CD8-positive, alpha-beta memory T cell (primary cell): ENCODE results near the gene OVCH1. TPM values are rescaled to one million over a fixed set of nuclear protein-coding genes. Genes with fewer than 3 reads are reported as not detected.
"Not testable (repeated sequence)": the region's sequence is repeated elsewhere in the genome, so short reads cannot be mapped to it uniquely, and the experiment has no call there.

ENCODE experiments used
- CTCF ChIA-PET: fragments of 350-600 bp; sonication (Branson Sonifier 250); formaldehyde crosslinking; loops from one replicate; lab custom pipeline; 2021; ENCODE audit warnings: antibody characterized with exemption; lab: Charles Lee
- POLR2A ChIA-PET: fragments of 350-600 bp; sonication (Branson Sonifier 250); formaldehyde crosslinking; loops from one replicate; lab custom pipeline; 2021; ENCODE audit warnings: antibody characterized with exemption; lab: Charles Lee
- DNase-seq, 5 donors: peaks; one replicate each; pipeline versions ENCODE4 v3.0.0 to v3.0.0-alpha.2; 2020 to 2022; ENCODE audit warnings: mixed read lengths in 1 of 5
- H3K27ac ChIP-seq: one replicate; pipeline ENCODE4 v1.7.0; 2013; ENCODE audit warnings: low read depth, mild to moderate bottlenecking, low read length, moderate library complexity
- H3K27me3 ChIP-seq: 2 replicates; pipeline ENCODE4 v1.7.0; 2013; ENCODE audit warnings: low read length, mild to moderate bottlenecking; ENCODE audit not compliant: insufficient read depth, poor library complexity, severe bottlenecking
- H3K36me3 ChIP-seq: 2 replicates; pipeline ENCODE4 v1.7.0; 2013; ENCODE audit warnings: mild to moderate bottlenecking, low read length, moderate library complexity; ENCODE audit not compliant: insufficient read depth
- H3K4me1 ChIP-seq: 2 replicates; pipeline ENCODE4 v1.7.0; 2013; ENCODE audit warnings: mild to moderate bottlenecking, low read length, moderate library complexity; ENCODE audit not compliant: insufficient read depth
- H3K4me3 ChIP-seq: 2 replicates; pipeline ENCODE4 v1.7.0; 2013; ENCODE audit warnings: mild to moderate bottlenecking, low read length
- H3K9me3 ChIP-seq: 2 replicates; pipeline ENCODE4 v1.7.0; 2013; ENCODE audit warnings: mild to moderate bottlenecking, low read length
- H3K27ac Mint-ChIP-seq, 8 donors: one replicate each; pipeline ENCODE4 v1.8.0; 2020 to 2021; ENCODE audit warnings: mixed read lengths in 8 of 8, mild to moderate bottlenecking in 6 of 8, inconsistent platforms in 3 of 8, moderate library complexity in 3 of 8
- H3K27me3 Mint-ChIP-seq, 2 donors: one replicate each; pipeline ENCODE4 v1.8.0; 2020 to 2021; ENCODE audit warnings: mixed read lengths in 2 of 2, mild to moderate bottlenecking in 1 of 2, moderate library complexity in 1 of 2
- H3K36me3 Mint-ChIP-seq, 3 donors: one replicate each; pipeline ENCODE4 v1.8.0; 2020 to 2021; ENCODE audit warnings: mixed read lengths in 3 of 3, inconsistent platforms in 1 of 3, mild to moderate bottlenecking in 1 of 3
- H3K4me1 Mint-ChIP-seq, 3 donors: one replicate each; pipeline ENCODE4 v1.8.0; 2020 to 2021; ENCODE audit warnings: mixed read lengths in 3 of 3, inconsistent platforms in 1 of 3, mild to moderate bottlenecking in 1 of 3
- H3K4me3 Mint-ChIP-seq, 7 donors: one replicate each; pipeline ENCODE4 v1.8.0; 2020 to 2021; ENCODE audit warnings: mixed read lengths in 7 of 7, mild to moderate bottlenecking in 6 of 7, moderate library complexity in 4 of 7, inconsistent platforms in 2 of 7
- H3K9me3 Mint-ChIP-seq, 5 donors: one replicate each; pipeline ENCODE4 v1.8.0; 2020 to 2022; ENCODE audit warnings: mixed read lengths in 5 of 5, mild to moderate bottlenecking in 3 of 5, moderate library complexity in 2 of 5, inconsistent platforms in 1 of 5
- polyA plus RNA-seq: library from polyadenylated mRNA; unstranded; fragments of 300-500 nt; fragmentation: Illumina TruSeq; gene quantifications from one replicate; pipeline ENCODE4 v1.2.3, GENCODE V29; 2021
- total RNA-seq, 2 experiments: library from RNA; stranded (reverse); gene quantifications; one replicate each; pipeline ENCODE4 v1.2.3, GENCODE V29; 2021

Gene OVCH1
- total and polyA plus RNA-seq, 3 experiments from 2014 or later = not detected

- peak overlapping the region in 1 of 8 donors; percentile 94 for H3K27ac Mint-ChIP-seq
- H3K4me3 Mint-ChIP-seq = no peak overlapping the region
- H3K27me3 ChIP-seq = no peaks in the 10 kb centered on the region
- no peaks in the 10 kb centered on the region for H3K4me1 ChIP-seq
- peaks cover 0 to 4% (median 0%) of the 10 kb centered on the region in 5 donors for H3K9me3 Mint-ChIP-seq
- H3K36me3 Mint-ChIP-seq = peaks cover 0 to 3% (median 0%) of the 10 kb centered on the region in 3 donors
- ChIA-PET CTCF (no interaction called here), POLR2A (no interaction called here)
- no peak for DNase-seq
- peaks cover 7 to 25% of the 10 kb centered on the region in 2 donors for H3K27me3 Mint-ChIP-seq
- H3K27ac ChIP-seq = no peak overlapping the region
- no peaks in the 10 kb centered on the region for H3K4me1 Mint-ChIP-seq
- no peaks in the 10 kb centered on the region for H3K36me3 ChIP-seq
- H3K4me3 ChIP-seq = no peak overlapping the region
- H3K9me3 ChIP-seq = no peaks in the 10 kb centered on the region
These were observed 95.0 kb downstream of the OVCH1 start for GRCh38 chr12:29402437-29402836.

GRCh38 chr12:29398495-29398894, 99.0 kb downstream of the OVCH1 start:
- no peaks in the 10 kb centered on the region for H3K4me1 Mint-ChIP-seq
- no peak overlapping the region for H3K27ac ChIP-seq
- no peaks in the 10 kb centered on the region for H3K36me3 ChIP-seq
- no peaks in the 10 kb centered on the region for H3K9me3 ChIP-seq
- POLR2A ChIA-PET = no interaction called here
- H3K4me1 ChIP-seq = no peaks in the 10 kb centered on the region
- no peaks in the 10 kb centered on the region for H3K27me3 ChIP-seq
- peaks cover 0 to 3% (median 0%) of the 10 kb centered on the region in 3 donors for H3K36me3 Mint-ChIP-seq
- no peak for DNase-seq
- H3K4me3 ChIP-seq = no peak overlapping the region
- CTCF ChIA-PET = interaction anchor here (1.3 kb wide), 1 partner anchor 51 kb away, joined by 3 read pairs; no protein-coding TSS in a partner anchor
- H3K27ac Mint-ChIP-seq = no peak overlapping the region
- peaks cover 15 to 30% of the 10 kb centered on the region in 2 donors for H3K27me3 Mint-ChIP-seq
- no peak overlapping the region for H3K4me3 Mint-ChIP-seq
- no peaks in the 10 kb centered on the region for H3K9me3 Mint-ChIP-seq

DNA sequence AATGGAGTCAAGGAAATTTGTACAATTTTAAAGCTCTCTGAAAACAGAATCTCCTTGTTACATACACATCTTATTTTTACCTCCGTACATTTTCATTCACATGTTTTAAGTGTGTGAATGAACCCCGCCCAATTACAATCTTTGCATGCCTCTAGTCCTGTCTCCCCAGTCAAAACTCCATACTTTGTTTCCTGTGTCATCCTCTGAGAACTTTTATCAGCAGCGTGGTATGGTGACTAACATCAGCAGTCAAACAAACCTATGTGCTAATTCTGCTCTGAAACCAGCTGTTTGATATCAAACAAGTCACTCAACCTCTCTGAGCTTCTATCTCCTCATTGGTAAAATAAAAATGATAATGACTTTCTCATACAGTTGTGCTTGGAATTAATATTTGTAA, 100.7 kb downstream of the OVCH1 start:
- no peaks in the 10 kb centered on the region for H3K27me3 ChIP-seq
- H3K4me3 ChIP-seq = no peak overlapping the region
- no peak overlapping the region for H3K27ac ChIP-seq
- no peaks in the 10 kb centered on the region for H3K36me3 ChIP-seq
- Mint-ChIP-seq H3K27me3 (peaks cover 14 to 28% of the 10 kb centered on the region in 2 donors), H3K9me3 (no peaks in the 10 kb centered on the region), H3K36me3 (peaks cover 0 to 3% (median 0%) of the 10 kb centered on the region in 3 donors), H3K4me1 (no peaks in the 10 kb centered on the region), H3K27ac (no peak overlapping the region), H3K4me3 (no peak overlapping the region)
- H3K9me3 ChIP-seq = no peaks in the 10 kb centered on the region
- DNase-seq = no peak
- ChIA-PET POLR2A (no interaction called here), CTCF (interaction anchor here (1.5 kb wide), 1 partner anchor 16 kb away, joined by 3 read pairs; the partner anchor contains the start of gene ERGIC2)
- H3K4me1 ChIP-seq = no peaks in the 10 kb centered on the region

DNA sequence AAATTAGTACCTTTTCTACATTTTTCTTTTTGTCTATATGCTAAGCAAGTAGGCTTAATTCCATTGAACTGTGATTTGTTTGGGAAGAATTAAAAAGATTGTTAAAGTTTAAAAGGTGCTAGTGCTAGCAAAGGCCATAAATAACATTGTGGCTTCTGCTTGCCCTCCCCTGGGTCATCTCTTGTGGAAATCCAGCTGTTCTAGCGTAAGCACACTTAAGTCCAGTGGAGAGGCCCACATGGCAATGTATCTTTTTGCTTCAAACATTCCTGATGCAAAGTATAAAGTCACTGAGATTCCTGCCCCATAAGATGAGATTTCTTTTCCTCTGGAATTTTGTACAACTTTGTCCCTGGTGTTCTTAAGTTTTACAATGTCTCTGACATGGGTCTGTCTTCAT, 102.1 kb downstream of the OVCH1 start:
- H3K36me3 ChIP-seq = no peaks in the 10 kb centered on the region
- ChIA-PET POLR2A (no interaction called here), CTCF (no interaction called here)
- Mint-ChIP-seq H3K27ac (no peak overlapping the region), H3K4me1 (peaks cover 10 to 11% (median 11%) of the 10 kb centered on the region in 3 donors), H3K9me3 (no peaks in the 10 kb centered on the region), H3K4me3 (no peak overlapping the region), H3K36me3 (peaks cover 1 to 10% (median 1%) of the 10 kb centered on the region in 3 donors), H3K27me3 (peaks cover 14 to 25% of the 10 kb centered on the region in 2 donors)
- peaks cover 8% of the 10 kb centered on the region for H3K4me1 ChIP-seq
- DNase-seq = no peak
- H3K4me3 ChIP-seq = no peak overlapping the region
- H3K27ac ChIP-seq = no peak overlapping the region
- H3K27me3 ChIP-seq = no peaks in the 10 kb centered on the region
- no peaks in the 10 kb centered on the region for H3K9me3 ChIP-seq

DNA sequence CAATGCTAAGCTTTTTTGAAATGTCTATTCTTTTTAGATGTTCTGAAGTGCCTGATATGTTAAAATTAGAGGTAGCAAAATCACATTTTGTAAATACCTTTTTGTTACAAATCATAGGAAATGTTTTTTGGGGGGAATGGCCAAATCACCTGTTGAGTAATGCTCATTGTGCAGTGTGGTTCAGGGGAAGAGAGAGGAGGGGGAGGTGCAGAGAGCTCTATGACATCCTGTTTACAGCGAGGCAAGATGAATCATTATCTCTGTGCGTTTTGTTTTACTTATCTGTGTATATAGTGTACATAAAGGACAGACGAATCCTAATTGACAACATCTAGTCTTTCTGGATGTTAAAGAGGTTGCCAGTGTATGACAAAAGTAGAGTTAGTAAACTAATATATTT, 107.1 kb downstream of the OVCH1 start:
- H3K36me3 ChIP-seq, H3K4me3 ChIP-seq, H3K36me3 Mint-ChIP-seq, H3K27me3 ChIP-seq, H3K27me3 Mint-ChIP-seq, H3K27ac ChIP-seq, H3K9me3 ChIP-seq, H3K9me3 Mint-ChIP-seq, CTCF ChIA-PET: not testable (repeated sequence)
- Mint-ChIP-seq H3K4me3 (peak overlapping the region; percentile 4 to 76 (median 59)), H3K27ac (peak overlapping the region; percentile 28 to 92 (median 84)), H3K4me1 (peaks cover 16 to 21% (median 20%) of the 10 kb centered on the region in 3 donors)
- peak in 3 of 5 donors; percentile 19 to 63 (median 35) for DNase-seq
- peaks cover 12% of the 10 kb centered on the region for H3K4me1 ChIP-seq
- POLR2A ChIA-PET = interaction anchor here (1.1 to 1.2 kb wide), 2 partner anchors 9 to 15 kb away, joined by 7 to 9 read pairs; partner anchors contain the start of gene ERGIC2

- H3K4me1 ChIP-seq = peaks cover 12% of the 10 kb centered on the region
- H3K36me3 ChIP-seq = no peaks in the 10 kb centered on the region
- peaks cover 16 to 21% (median 20%) of the 10 kb centered on the region in 3 donors for H3K4me1 Mint-ChIP-seq
- no peaks in the 10 kb centered on the region for H3K9me3 Mint-ChIP-seq
- H3K27me3 Mint-ChIP-seq = peaks cover 3 to 4% of the 10 kb centered on the region in 2 donors
- ChIA-PET POLR2A (no interaction called here), CTCF (no interaction called here)
- no peaks in the 10 kb centered on the region for H3K9me3 ChIP-seq
- peak overlapping the region in 3 of 7 donors; percentile 69 to 76 (median 76) for H3K4me3 Mint-ChIP-seq
- no peaks in the 10 kb centered on the region for H3K27me3 ChIP-seq
- DNase-seq = peak in 2 of 5 donors; percentile 23 to 45
- no peak overlapping the region for H3K4me3 ChIP-seq
- H3K27ac ChIP-seq = no peak overlapping the region
- peak overlapping the region in 4 of 8 donors; percentile 28 to 92 (median 81) for H3K27ac Mint-ChIP-seq
- H3K36me3 Mint-ChIP-seq = peaks cover 1 to 7% (median 1%) of the 10 kb centered on the region in 3 donors
These were observed 108.1 kb downstream of the OVCH1 start for GRCh38 chr12:29389295-29389919.

DNA sequence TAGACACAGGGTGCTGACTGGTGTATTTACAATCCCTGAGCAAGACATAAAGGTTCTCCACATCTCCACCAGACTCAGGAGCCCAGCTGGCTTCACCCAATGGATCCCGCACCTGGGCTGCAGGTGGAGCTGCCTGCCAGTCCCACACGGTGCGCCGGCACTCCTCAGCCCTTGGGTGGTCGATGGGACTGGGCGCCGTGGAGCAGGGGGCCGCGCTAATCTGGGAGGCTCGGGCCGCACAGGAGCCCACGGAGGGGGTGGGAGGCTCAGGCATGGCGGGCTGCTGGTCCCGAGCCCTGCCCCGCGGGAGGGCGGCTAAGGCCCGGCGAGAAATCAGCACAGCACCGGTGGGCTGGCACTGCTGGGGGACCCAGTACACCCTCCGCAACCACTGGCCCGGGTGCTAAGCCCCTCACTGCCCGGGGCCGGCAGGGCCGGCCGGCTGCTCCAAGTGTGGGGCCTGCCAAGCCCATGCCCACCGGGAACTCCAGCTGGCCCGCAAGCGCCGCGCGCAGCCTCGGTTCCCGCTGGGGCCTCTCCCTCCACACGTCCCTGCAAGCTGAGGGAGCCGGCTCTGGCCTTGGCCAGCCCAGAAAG, 111.3 kb downstream of the OVCH1 start:
- peaks cover 12% of the 10 kb centered on the region for H3K4me1 ChIP-seq
- H3K9me3 ChIP-seq, H3K27ac ChIP-seq, H3K27me3 Mint-ChIP-seq, CTCF ChIA-PET, H3K4me3 Mint-ChIP-seq, H3K9me3 Mint-ChIP-seq, H3K36me3 ChIP-seq, H3K4me3 ChIP-seq, H3K27me3 ChIP-seq, DNase-seq, H3K36me3 Mint-ChIP-seq, POLR2A ChIA-PET: not testable (repeated sequence)
- peak overlapping the region in 1 of 8 donors; percentile 15 for H3K27ac Mint-ChIP-seq
- peaks cover 24 to 34% (median 32%) of the 10 kb centered on the region in 3 donors for H3K4me1 Mint-ChIP-seq

DNA sequence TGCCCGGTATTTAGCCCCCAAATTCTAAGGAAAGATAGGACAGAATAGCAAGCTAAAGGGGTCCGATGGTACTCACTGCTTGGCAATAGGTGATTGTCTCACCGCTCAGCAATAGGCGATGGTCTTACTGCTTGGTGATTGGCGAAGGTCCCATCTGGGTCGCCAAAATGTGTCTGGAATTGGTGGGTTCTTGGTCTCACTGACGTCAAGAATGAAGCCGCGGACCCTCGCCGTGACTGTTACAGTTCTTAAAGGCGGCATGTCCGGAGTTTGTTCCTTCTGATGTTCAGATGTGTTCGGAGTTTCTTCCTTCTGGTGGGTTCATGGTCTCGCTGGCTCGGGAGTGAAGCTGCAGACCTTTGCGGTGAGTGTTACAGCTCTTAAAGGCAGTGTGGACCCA, 112.3 kb downstream of the OVCH1 start:
- DNase-seq, H3K4me3 ChIP-seq, POLR2A ChIA-PET, CTCF ChIA-PET, H3K27me3 Mint-ChIP-seq, H3K4me1 ChIP-seq, H3K9me3 ChIP-seq, H3K36me3 ChIP-seq, H3K27me3 ChIP-seq, H3K27ac ChIP-seq, H3K9me3 Mint-ChIP-seq: not testable (repeated sequence)
- Mint-ChIP-seq H3K27ac (peak overlapping the region in 2 of 8 donors; percentile 57 to 75), H3K4me1 (peaks cover 19 to 31% (median 26%) of the 10 kb centered on the region in 3 donors), H3K36me3 (peaks cover 0 to 11% (median 0%) of the 10 kb centered on the region in 3 donors), H3K4me3 (peak overlapping the region in 1 of 7 donors; percentile 15)
